ENCODE measurements around the gene TRMT61A. TPM values are rescaled to one million over a fixed set of nuclear protein-coding genes. Genes with fewer than 3 reads are reported as not detected.

Gene TRMT61A
- total and polyA plus RNA-seq, 2 of the 13 experiments (the other 11 are each of a cell fraction or from before 2014, with no cell fraction given): 6.5 to 13.6 TPM

- TF ChIP-seq, protein P1, sequence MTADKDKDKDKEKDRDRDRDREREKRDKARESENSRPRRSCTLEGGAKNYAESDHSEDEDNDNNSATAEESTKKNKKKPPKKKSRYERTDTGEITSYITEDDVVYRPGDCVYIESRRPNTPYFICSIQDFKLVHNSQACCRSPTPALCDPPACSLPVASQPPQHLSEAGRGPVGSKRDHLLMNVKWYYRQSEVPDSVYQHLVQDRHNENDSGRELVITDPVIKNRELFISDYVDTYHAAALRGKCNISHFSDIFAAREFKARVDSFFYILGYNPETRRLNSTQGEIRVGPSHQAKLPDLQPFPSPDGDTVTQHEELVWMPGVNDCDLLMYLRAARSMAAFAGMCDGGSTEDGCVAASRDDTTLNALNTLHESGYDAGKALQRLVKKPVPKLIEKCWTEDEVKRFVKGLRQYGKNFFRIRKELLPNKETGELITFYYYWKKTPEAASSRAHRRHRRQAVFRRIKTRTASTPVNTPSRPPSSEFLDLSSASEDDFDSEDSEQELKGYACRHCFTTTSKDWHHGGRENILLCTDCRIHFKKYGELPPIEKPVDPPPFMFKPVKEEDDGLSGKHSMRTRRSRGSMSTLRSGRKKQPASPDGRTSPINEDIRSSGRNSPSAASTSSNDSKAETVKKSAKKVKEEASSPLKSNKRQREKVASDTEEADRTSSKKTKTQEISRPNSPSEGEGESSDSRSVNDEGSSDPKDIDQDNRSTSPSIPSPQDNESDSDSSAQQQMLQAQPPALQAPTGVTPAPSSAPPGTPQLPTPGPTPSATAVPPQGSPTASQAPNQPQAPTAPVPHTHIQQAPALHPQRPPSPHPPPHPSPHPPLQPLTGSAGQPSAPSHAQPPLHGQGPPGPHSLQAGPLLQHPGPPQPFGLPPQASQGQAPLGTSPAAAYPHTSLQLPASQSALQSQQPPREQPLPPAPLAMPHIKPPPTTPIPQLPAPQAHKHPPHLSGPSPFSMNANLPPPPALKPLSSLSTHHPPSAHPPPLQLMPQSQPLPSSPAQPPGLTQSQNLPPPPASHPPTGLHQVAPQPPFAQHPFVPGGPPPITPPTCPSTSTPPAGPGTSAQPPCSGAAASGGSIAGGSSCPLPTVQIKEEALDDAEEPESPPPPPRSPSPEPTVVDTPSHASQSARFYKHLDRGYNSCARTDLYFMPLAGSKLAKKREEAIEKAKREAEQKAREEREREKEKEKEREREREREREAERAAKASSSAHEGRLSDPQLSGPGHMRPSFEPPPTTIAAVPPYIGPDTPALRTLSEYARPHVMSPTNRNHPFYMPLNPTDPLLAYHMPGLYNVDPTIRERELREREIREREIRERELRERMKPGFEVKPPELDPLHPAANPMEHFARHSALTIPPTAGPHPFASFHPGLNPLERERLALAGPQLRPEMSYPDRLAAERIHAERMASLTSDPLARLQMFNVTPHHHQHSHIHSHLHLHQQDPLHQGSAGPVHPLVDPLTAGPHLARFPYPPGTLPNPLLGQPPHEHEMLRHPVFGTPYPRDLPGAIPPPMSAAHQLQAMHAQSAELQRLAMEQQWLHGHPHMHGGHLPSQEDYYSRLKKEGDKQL (CRISPR knock-in tag; IDR thresholded peaks at IDR 0.05; ENCODE audit: low read depth): no peak
- TF ChIP-seq ETS1 (CRISPR knock-in tag; IDR thresholded peaks at IDR 0.05) (0 out of 2 replicates have a peak, but pooled peaks have one; percentile 11), ZBTB40 (IDR thresholded peaks at IDR 0.05) (no peak), ZBTB40 (CRISPR knock-in tag; IDR thresholded peaks at IDR 0.05) (no peak; the same call in 1 of the 2 replicates), DPF2 (CRISPR knock-in tag; IDR thresholded peaks at IDR 0.05; ENCODE audit: borderline replicate concordance, low read depth) (no peak), EED (CRISPR knock-in tag; IDR thresholded peaks at IDR 0.05) (no peak), TMF1 (CRISPR knock-in tag; IDR thresholded peaks at IDR 0.05; ENCODE audit: low read depth) (no peak), ZNF570 (CRISPR knock-in tag; IDR thresholded peaks at IDR 0.05; ENCODE audit: borderline replicate concordance) (no peak)
- TF ChIP-seq, protein P2, sequence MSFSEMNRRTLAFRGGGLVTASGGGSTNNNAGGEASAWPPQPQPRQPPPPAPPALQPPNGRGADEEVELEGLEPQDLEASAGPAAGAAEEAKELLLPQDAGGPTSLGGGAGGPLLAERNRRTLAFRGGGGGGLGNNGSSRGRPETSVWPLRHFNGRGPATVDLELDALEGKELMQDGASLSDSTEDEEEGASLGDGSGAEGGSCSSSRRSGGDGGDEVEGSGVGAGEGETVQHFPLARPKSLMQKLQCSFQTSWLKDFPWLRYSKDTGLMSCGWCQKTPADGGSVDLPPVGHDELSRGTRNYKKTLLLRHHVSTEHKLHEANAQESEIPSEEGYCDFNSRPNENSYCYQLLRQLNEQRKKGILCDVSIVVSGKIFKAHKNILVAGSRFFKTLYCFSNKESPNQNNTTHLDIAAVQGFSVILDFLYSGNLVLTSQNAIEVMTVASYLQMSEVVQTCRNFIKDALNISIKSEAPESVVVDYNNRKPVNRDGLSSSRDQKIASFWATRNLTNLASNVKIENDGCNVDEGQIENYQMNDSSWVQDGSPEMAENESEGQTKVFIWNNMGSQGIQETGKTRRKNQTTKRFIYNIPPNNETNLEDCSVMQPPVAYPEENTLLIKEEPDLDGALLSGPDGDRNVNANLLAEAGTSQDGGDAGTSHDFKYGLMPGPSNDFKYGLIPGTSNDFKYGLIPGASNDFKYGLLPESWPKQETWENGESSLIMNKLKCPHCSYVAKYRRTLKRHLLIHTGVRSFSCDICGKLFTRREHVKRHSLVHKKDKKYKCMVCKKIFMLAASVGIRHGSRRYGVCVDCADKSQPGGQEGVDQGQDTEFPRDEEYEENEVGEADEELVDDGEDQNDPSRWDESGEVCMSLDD (CRISPR knock-in tag; IDR thresholded peaks at IDR 0.05; ENCODE audit: borderline replicate concordance): 0 out of 2 replicates have a peak, but pooled peaks have one; percentile 8
Measured at GRCh38 chr14:103528587-103529382, at the start of gene TRMT61A (continued).
